Stimulated activated CD4-positive, alpha-beta T cell treated with anti-CD3 and anti-CD28 coated beads, Interleukin-4, amount 100 ng/mL, for 48 hours (primary cell): ENCODE measurements around the gene SNAP29.
"Not testable (repeated sequence)": the region's sequence is repeated elsewhere in the genome, so short reads cannot be mapped to it uniquely, and the experiment has no call there.

Experiments
- DNase-seq, 2 donors: peaks; one replicate each; pipeline ENCODE4 v3.0.0-alpha.2; 2020; ENCODE audit warnings: low read depth in 2 of 2

The SNAP29 gene

GRCh38 chr22:20834725-20835124, 24.1 kb upstream of the SNAP29 start:
- no peak for DNase-seq

DNA sequence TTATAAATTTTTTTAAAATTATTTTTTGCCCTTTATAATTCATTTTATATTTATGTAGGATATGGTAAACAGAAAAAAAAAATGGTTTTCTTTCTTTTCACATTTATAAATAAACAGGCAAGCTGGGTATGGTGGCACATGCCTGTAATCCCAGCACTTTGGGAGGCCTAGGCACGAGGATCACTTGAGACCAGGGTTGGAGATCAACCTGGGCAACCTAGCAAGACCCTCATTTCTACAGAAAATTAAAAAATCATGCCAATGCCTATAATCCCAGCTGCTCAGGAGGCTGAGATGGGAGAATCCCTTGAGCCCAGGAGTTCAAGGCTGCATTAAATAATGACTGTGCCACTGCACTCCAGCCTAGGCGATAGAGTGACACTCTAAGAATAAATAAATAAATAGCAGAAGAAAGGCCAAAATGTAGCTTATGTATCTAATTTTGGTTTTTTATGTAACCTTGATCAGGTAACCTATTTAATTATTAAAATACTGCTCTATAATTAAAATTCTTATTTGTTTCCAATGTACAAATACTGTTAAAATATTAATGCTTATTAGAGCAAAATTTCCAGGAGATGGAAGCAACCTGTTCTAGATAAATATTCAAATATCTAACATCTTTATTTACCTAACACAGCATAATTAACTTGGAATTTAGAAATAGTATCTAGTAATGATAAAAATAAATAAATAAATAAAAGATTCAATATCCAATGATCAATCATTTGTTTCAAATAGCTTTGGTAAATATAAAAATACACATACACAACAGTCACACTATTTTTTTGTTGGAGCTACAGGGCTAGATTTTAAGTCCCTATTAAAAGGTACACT, 21.6 kb upstream of the SNAP29 start:
- no peak for DNase-seq

- not testable (repeated sequence) for DNase-seq
These were observed 19.5 kb upstream of the SNAP29 start for GRCh38 chr22:20839354-20839753.

DNA sequence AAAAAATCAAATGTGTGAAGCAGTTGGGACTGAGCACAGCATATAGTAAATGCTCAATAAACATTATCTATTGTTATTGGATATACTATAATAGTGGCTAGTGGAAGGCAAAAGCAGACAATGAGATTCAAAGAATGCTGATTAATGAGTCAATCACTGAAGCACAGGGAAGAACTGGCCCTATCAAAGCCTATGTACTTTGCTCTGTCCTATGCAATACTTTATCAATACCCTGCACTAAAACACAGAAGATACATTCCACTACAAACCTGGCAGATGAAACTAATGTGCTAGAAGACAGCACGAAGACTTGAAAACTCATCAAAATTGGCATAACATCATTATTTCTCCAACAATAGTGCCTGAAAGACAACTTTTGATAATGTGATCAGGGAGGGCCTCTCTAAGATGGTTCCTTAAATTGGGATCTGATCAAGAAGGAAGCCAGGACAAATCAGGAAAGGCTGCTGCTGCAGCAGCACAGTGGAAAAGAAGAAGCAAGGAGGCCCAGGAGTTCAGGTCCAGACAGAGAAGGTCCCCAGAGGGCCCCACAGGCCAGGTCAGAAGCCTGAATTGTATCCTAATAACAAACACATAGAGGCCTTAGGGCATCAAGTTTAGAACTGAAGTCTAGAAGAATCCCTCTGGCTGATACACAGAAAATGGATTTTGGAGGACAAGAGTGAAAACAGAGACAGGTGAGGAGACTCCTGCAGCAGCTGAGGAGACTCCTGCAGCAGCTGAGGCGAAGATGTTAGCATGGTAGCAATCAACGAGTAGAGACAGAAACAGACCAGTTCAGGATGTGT, 18.8 kb upstream of the SNAP29 start:
- DNase-seq: no peak

DNA sequence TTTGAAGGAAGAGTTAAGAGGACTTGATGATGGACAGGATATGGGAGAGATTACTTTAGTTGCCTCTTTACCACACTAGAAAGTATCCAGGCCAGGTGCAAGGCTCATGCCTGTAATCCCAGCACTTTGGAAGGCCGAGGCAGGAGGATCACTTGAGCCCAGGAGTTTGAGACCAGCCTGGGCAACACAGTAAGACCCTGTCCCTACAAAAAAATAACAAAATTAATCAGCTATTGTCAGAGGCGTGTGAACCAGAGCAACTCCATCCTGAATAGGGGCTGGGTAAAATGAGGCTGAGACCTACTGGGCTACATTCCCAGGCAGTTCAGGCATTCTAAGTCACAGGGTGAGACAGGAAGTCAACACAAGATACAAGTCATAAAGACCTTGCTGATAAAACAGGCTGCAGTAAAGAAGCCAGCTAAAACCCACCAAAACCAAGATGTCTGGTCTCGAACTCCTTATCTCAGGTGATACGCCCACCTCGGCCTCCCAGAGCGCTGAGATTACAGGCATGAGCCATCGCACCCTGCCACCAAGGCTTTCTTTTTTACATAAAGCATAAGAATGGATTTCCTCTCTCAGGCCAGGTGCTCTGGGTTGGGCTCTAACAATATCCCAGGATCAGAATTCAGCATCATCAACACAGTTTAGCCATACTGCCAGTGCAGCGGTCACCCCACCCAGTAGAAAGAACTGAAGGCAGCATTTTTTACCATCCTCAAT, 18.0 kb upstream of the SNAP29 start:
- DNase-seq: peak; percentile 8 to 9

DNA sequence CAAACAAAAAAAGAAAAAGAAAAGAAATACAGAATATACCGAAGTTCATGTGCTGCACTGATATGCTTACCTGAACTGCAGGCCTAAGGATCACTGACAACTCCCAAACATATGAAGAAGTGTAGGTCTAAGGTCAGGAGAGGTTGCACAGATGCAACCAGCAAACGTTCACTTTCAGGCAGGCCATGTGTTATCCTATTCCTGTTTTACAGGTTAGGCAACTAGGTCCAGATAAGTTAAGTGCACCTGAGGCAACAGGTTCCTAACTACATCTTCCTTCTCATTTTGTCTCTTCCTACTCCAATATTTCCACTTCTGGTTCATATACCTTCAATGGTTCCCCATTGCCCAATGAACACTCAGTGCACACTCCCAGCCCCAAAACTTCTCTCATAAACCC, 15.3 kb upstream of the SNAP29 start:
- no peak for DNase-seq

DNA sequence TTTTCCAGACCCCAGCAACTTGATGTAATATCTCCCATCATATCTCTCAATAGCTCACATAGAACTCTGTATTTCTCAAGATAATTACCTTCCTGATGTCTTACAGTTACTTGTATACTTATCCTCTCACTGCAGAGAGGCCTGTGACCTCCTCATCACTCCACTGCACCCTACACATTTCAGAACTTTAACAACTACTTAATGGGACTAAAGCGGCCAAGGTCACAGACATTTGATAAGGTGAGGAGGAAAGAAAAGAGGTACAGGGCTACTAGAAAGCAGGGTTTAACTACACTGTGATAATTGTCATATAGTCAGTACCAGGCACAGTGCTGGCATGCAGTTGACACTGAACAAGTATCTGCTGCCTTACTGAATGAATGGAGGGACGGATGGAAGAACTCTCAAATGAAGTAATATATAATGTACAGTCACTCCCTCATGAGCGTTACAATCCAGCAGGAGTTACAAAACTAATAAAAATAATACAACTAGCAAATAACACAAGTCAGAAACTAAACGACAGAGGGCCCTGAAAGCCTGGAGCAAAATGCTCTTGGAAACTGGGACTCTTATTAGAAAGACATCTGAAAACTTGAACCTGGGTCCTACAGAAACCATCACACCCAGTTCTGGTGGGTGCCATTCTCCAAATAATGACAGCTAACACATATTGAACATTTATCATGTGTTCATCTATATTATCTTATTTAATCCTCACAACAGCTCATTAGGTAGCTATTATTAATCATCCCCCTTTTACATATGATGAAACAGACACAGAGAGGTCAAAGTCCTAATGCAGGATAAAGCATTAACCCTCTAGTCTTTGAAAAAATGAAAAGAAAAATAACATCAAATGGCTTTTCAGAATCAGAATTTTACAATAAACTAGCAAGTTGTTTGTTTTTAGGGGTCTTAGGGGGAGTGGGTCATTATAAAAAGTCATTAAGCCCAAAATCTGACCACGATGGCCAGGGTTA, 14.5 kb upstream of the SNAP29 start:
- no peak for DNase-seq

- DNase-seq: no peak
These were observed 11.4 kb upstream of the SNAP29 start for GRCh38 chr22:20847318-20847822.

- no peak for DNase-seq
These were observed 6.7 kb upstream of the SNAP29 start for GRCh38 chr22:20852076-20852475.

DNA sequence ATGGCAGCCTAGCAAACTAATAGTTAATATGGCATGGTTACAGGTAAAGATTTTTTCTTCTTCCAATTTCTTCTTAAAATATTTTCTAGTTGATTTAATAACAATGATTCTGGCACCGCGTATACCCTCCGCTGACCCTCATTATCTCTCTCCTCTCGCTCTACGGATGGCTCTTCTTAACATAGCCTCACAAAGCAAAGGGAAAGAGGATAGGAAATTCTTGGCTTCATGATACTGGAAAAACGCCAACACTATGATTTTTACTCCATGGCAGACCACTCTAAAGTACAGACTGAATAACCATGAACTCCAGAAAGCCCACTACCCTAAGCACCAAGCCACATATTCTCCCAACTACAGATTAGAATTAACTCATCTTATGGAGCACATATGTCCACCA, 6.3 kb upstream of the SNAP29 start:
- no peak for DNase-seq

GRCh38 chr22:20853236-20853660, 5.6 kb upstream of the SNAP29 start:
- DNase-seq: no peak

DNA sequence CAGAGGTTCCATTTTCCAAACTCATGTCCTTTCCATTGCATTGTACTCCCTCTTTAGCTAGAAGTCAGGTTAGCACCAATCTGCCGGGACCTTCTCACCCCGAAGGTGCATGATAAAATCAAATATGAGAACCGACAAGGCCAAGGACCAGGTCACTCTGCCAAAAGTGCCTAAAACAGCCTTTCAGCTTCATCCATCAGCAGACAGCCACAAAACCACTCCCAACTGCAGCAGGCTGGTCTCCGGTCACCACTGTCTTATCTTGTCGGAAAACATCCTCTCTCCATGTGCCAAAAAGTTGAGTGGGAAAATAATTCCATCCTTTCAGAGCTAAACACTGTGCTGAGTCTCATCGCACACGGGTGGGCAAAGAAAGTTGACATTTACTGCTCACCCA, 1.6 kb upstream of the SNAP29 start:
- DNase-seq: no peak

DNA sequence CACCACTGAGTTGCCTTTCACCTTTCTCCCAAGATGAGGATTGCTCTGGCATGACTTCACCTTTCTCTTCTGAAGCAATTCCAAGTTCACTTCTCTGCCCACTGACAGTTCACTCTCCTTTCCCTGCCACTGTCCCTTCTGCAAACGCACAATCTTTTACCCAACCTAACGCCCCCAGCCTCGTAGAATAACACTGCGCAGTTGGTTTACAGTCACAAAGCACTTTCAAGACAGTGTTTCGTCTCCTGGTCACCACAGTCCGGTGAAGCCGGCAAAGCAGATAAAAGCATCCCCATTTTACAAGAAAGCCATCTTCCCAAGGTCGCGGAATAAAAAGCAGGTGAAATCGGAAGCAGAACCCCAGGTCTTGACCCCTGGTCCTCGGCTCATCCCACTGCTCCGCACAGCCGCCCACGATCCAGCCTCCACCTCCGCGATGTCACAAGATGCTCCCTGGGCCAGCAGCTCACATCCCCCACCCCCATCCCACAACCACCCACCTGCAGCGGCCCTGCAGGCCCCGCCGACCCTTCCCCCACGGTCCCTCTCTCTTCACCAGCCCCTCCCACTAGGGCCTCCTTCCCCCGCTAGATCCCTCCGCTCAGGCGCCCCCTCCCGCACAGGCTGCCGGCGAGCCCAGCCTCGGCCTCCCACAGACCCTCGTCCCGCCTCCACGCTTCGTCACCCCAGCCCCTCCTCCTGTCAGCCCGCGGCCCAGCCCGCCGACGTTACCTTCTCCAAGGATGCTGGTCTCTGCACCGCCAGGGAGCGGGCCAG, 781 bp upstream of the SNAP29 start:
- DNase-seq: peak; percentile 76 to 79

DNA sequence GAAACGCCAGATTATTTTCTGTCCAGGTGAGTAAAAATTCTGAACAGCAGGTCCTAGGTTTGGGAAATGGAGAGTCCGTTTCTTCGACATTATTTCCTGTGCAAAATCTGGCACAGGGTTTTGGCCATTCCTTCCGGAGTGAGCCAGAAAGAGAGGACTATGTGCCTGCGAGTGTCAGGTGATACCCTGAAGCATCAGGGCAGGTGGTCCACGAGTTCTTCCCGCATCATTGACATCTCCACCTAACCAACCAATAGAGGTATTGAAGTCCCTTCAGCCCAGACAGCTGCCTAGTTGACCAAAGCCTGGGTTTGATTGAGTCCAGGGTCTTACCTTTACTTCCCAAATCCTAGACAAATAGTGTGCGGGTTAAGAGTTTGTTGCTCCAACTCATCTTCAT, 808 bp downstream of the SNAP29 start:
- no peak for DNase-seq

- no peak for DNase-seq
These were observed 3.7 kb downstream of the SNAP29 start for GRCh38 chr22:20862540-20862939.

- DNase-seq: no peak
These were observed 4.6 kb downstream of the SNAP29 start for GRCh38 chr22:20863366-20863765.

DNA sequence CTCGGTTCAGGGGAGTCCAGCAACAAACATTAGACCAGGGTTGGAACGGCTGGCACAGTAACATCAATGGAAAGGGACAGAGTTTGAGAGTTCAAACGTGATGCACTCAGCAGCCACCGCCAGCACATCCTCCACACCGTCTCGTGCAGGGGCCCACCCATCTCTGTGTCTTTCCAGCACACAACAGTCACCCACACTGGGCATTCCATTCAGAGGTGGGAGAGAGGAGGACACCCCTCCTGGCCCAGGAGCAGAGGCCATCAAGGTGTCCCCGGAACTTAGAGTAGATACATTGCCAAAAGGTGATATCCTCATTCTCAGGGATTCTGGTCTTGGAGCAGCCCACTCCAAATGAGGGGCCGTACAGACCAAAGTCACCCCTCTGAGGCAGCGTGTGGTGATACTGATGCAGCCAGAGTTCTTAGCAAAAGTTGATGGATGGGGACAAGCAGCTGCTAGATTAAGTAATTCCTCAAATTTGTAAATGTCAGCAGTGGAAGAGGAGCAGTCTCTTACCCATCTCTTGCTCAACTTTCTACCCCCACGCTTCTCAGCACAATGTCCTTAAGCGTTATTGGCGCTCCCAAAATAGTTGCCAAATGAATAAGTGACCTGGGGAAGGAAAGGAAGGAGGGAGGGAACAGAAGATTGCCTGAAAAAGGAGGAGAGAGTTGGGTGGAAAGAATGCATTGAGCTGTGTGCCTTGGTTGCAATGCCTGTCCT, 5.5 kb downstream of the SNAP29 start:
- DNase-seq: no peak

DNA sequence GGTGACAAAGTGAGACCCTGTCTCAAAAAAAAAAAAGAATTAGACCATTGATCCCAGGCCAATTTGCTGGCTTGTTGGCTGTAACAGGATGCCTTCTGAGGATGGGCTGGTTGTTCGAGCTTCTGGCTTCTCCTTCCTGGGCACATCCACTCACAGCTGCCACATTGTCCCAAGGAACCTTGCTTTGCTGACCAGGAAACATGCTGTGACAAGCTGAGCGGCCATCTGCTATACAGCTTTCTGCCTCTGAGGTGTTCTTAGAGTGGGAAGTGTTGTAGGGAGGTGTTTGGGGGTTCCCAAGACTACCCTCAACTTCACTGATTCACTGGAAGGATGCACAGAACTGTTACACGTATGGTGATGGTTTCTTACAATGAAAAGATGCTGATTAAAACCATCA, 6.5 kb downstream of the SNAP29 start:
- no peak for DNase-seq

GRCh38 chr22:20865875-20866445, 7.2 kb downstream of the SNAP29 start:
- DNase-seq: no peak
